Neural cell (in vitro differentiated cells): Measurements from ENCODE around the gene PARD3B. TPM values are rescaled to one million over a fixed set of nuclear protein-coding genes. Genes with fewer than 3 reads are reported as not detected.

Experiments used
- H2AFZ ChIP-seq: fragments of 200-600, 300-800 bp; sonication (generic), shearing (Covaris generic); 2 replicates; pipeline ENCODE4 v1.6.0; 2014; ENCODE audit warnings: low read depth, mild to moderate bottlenecking, antibody characterized with exemption, low read length, moderate library complexity
- H3F3A ChIP-seq: fragments of 200-600 bp; shearing (Covaris generic); 2 replicates; pipeline ENCODE4 v1.6.1; 2016; ENCODE audit warnings: mild to moderate bottlenecking, moderate library complexity, mixed read lengths, antibody characterized with exemption, low read length; ENCODE audit not compliant: insufficient read depth, poor library complexity, severe bottlenecking
- H3K27ac ChIP-seq: fragments of 200-600, 300-800 bp; sonication (generic), shearing (Covaris generic); 2 replicates; pipeline ENCODE4 v1.5.1; 2014; ENCODE audit warnings: mild to moderate bottlenecking, low read length, moderate library complexity
- H3K27me3 ChIP-seq: fragments of 300-800, 200-600 bp; sonication (generic), shearing (Covaris generic); 2 replicates; pipeline ENCODE4 v1.6.0; 2014; ENCODE audit warnings: mild to moderate bottlenecking, low read depth, low read length, moderate library complexity; ENCODE audit not compliant: insufficient read depth
- H3K36me3 ChIP-seq: fragments of 300-800, 200-600 bp; sonication (generic), shearing (Covaris generic); 2 replicates; pipeline ENCODE4 v1.5.1; 2014; ENCODE audit warnings: mild to moderate bottlenecking, antibody characterized with exemption, low read length, moderate library complexity; ENCODE audit not compliant: insufficient read depth
- H3K4me2 ChIP-seq: fragments of 300-800, 200-600 bp; sonication (generic), shearing (Covaris generic); 2 replicates; pipeline ENCODE4 v1.6.0; 2014; ENCODE audit warnings: mild to moderate bottlenecking, low read length
- H3K4me3 ChIP-seq: fragments of 300-800, 200-600 bp; sonication (generic), shearing (Covaris generic); 2 replicates; pipeline ENCODE4 v1.5.1; 2014; ENCODE audit warnings: mild to moderate bottlenecking, low read length, moderate library complexity
- H3K79me2 ChIP-seq: fragments of 200-600 bp; shearing (Covaris generic); replicated peaks from 2 replicates; pipeline ENCODE4 v1.6.0; 2014; ENCODE audit warnings: mild to moderate bottlenecking, low read length, moderate library complexity; ENCODE audit not compliant: insufficient read depth
- H3K9ac ChIP-seq: fragments of 300-800, 200-600 bp; sonication (generic), shearing (Covaris generic); 2 replicates; pipeline ENCODE4 v1.6.1; 2016; ENCODE audit warnings: mild to moderate bottlenecking, low read length, mixed read lengths
- H3K9me2 ChIP-seq: fragments of 200-600 bp; shearing (Covaris generic); 2 replicates; pipeline ENCODE4 v1.6.1; 2016; ENCODE audit warnings: mild to moderate bottlenecking, low read length, mixed read lengths; ENCODE audit not compliant: insufficient read depth
- H3K9me3 ChIP-seq: fragments of 200-600, 300-800 bp; sonication (generic), shearing (Covaris generic); 2 replicates; pipeline ENCODE4 v1.6.1; 2016; ENCODE audit warnings: mild to moderate bottlenecking, mixed run types, low read length, moderate library complexity, mixed read lengths
- H4K20me1 ChIP-seq: fragments of 200-600 bp; shearing (Covaris generic); 2 replicates; pipeline ENCODE4 v1.6.1; 2016; ENCODE audit warnings: mild to moderate bottlenecking, mixed run types; ENCODE audit not compliant: insufficient read depth
- CTCF ChIP-seq: fragments of 450-650 bp; IDR thresholded peaks from 2 replicates; pipeline ENCODE4 v1.5.1; 2014; ENCODE audit warnings: antibody characterized with exemption, mild to moderate bottlenecking, moderate library complexity; ENCODE audit not compliant: poor library complexity, severe bottlenecking
- EP300 ChIP-seq: fragments of 450-650 bp; conservative IDR thresholded peaks from 2 replicates; pipeline ENCODE4 v1.6.1; 2014; ENCODE audit warnings: antibody characterized with exemption, mild to moderate bottlenecking, moderate library complexity; ENCODE audit not compliant: poor library complexity, severe bottlenecking
- EZH2 ChIP-seq: fragments of 200-600, 300-800 bp; shearing (Covaris generic), sonication (generic); IDR thresholded peaks from 2 replicates; pipeline ENCODE4 v1.6.1; 2014; ENCODE audit warnings: antibody characterized with exemption, low read length, borderline replicate concordance, mild to moderate bottlenecking; ENCODE audit not compliant: insufficient read depth, poor library complexity, severe bottlenecking
- MXI1 ChIP-seq: fragments of 450-650 bp; conservative IDR thresholded peaks from 2 replicates; pipeline ENCODE4 v1.6.1; 2014; ENCODE audit warnings: antibody characterized with exemption, mild to moderate bottlenecking; ENCODE audit not compliant: poor library complexity, severe bottlenecking
- POLR2AphosphoS5 ChIP-seq: IDR thresholded peaks from 2 replicates; pipeline ENCODE4 v1.6.1; 2012
- RAD21 ChIP-seq: fragments of 450-650 bp; conservative IDR thresholded peaks from 2 replicates; pipeline ENCODE4 v1.6.1; 2014; ENCODE audit warnings: antibody characterized with exemption, mild to moderate bottlenecking, moderate library complexity
- REST ChIP-seq: IDR thresholded peaks from 2 replicates; pipeline ENCODE4 v1.6.1; 2012; ENCODE audit warnings: borderline replicate concordance
- SMC3 ChIP-seq: fragments of 450-650 bp; conservative IDR thresholded peaks from 2 replicates; pipeline ENCODE4 v1.6.1; 2014; ENCODE audit warnings: antibody characterized with exemption, mild to moderate bottlenecking, moderate library complexity; ENCODE audit not compliant: poor library complexity
- TAF1 ChIP-seq: IDR thresholded peaks from 2 replicates; pipeline ENCODE4 v1.6.1; 2012; ENCODE audit warnings: low read depth
- polyA plus RNA-seq: library from polyadenylated mRNA; depleted of rRNA; stranded (reverse); fragments of >200 nt; gene quantifications from 2 replicates; pipeline ENCODE4 v1.2.3, GENCODE V29; 2014

Gene PARD3B
- polyA plus RNA-seq, 1 donor from 2014 or later, result 0.54 TPM

- Histone ChIP-seq H2AFZ (no peak overlapping the region), H3F3A (no peaks in the 10 kb centered on the region)
Measured at GRCh38 chr2:204973616-204974015, 428.3 kb downstream of the PARD3B start.

GRCh38 chr2:204974487-204974886, 429.2 kb downstream of the PARD3B start:
- no peaks in the 10 kb centered on the region for H3K9me2 ChIP-seq
- H3K79me2 ChIP-seq, result no peaks in the 10 kb centered on the region
- H4K20me1 ChIP-seq, result no peaks in the 10 kb centered on the region
- H3K27me3 ChIP-seq, result no peaks in the 10 kb centered on the region
- no peak overlapping the region for H2AFZ ChIP-seq
- no peaks in the 10 kb centered on the region for H3K9me3 ChIP-seq
- no peak overlapping the region for H3K27ac ChIP-seq
- H3K9ac ChIP-seq, result no peak overlapping the region
- no peaks in the 10 kb centered on the region for H3F3A ChIP-seq
- no peaks in the 10 kb centered on the region for H3K36me3 ChIP-seq
- H3K4me3 ChIP-seq, result no peak overlapping the region
- no peak overlapping the region for H3K4me2 ChIP-seq
- no peak for TF ChIP-seq RAD21
- TF ChIP-seq SMC3, result no peak
- no peak for TF ChIP-seq MXI1
- no peak for TF ChIP-seq TAF1
- no peak for TF ChIP-seq EP300
- no peak for TF ChIP-seq REST
- no peak for TF ChIP-seq CTCF

More at GRCh38 chr2:204973616-204974015, 428.3 kb downstream of the PARD3B start:
- no peaks in the 10 kb centered on the region for H3K27me3 ChIP-seq
- H3K4me2 ChIP-seq, result no peak overlapping the region
- no peaks in the 10 kb centered on the region for H3K9me2 ChIP-seq
- no peak for TF ChIP-seq POLR2AphosphoS5
- TF ChIP-seq SMC3, result no peak
- TF ChIP-seq CTCF, result no peak
- TF ChIP-seq EZH2, result no peak
- no peak for TF ChIP-seq REST
- TF ChIP-seq MXI1, result no peak
- TF ChIP-seq EP300, result no peak
- TF ChIP-seq TAF1, result no peak
- no peak for TF ChIP-seq RAD21
- H3K79me2 ChIP-seq, result no peaks in the 10 kb centered on the region
- no peaks in the 10 kb centered on the region for H3K36me3 ChIP-seq
- no peak overlapping the region for H3K27ac ChIP-seq
- no peak overlapping the region for H3K4me3 ChIP-seq
- no peaks in the 10 kb centered on the region for H3K9me3 ChIP-seq
- no peaks in the 10 kb centered on the region for H4K20me1 ChIP-seq
- no peak overlapping the region for H3K9ac ChIP-seq
